B cell (primary cell): ENCODE measurements around the gene DOCK4. TPM values are rescaled to one million over a fixed set of nuclear protein-coding genes. Genes with fewer than 3 reads are reported as not detected.

Experiments
- ATAC-seq: fragments of 200-7000 bp; cut with Tn5 transposase; one replicate; pipeline ENCODE4 v1.10.0; 2021; ENCODE audit warnings: low read depth, mild to moderate bottlenecking, moderate number of reproducible peaks, moderate library complexity
- CTCF ChIA-PET: fragments of 350-600 bp; sonication (Branson Sonifier 250); formaldehyde crosslinking; loops from one replicate; lab custom pipeline; 2021; ENCODE audit warnings: antibody characterized with exemption, inconsistent platforms; lab: Charles Lee
- POLR2A ChIA-PET: fragments of 350-600 bp; sonication (Branson Sonifier 250); formaldehyde crosslinking; loops from one replicate; lab custom pipeline; 2021; ENCODE audit warnings: antibody characterized with exemption; lab: Charles Lee
- DNase-seq: peaks from one replicate; pipeline ENCODE4 v3.0.0; 2013
- H2AFZ ChIP-seq: 2 replicates; pipeline ENCODE4 v1.6.1; 2012; ENCODE audit warnings: mild to moderate bottlenecking, low read depth, low read length; ENCODE audit not compliant: insufficient read depth, poor library complexity, severe bottlenecking
- H3K27ac ChIP-seq, 2 donors: 1 replicate in 1 of 2; 2 replicates in 1 of 2; pipeline ENCODE4 v1.5.1; 2012 to 2013; ENCODE audit warnings: low read length in 2 of 2, mild to moderate bottlenecking in 2 of 2, moderate library complexity in 1 of 2
- H3K27me3 ChIP-seq, 4 experiments: fragments of 200-600 bp in 1 of 4; sonication (generic) in 1 of 4; replicated peaks in 1 of 4; 1 replicate in 2 of 4; 2 replicates in 2 of 4; pipeline versions ENCODE4 v1.6.1 to v1.7.0; 2013 to 2016; ENCODE audit warnings: low read length in 3 of 4, mild to moderate bottlenecking in 2 of 4, mixed read lengths in 1 of 4, moderate library complexity in 1 of 4; ENCODE audit not compliant: insufficient read depth in 4 of 4, control insufficient read depth in 3 of 4; ENCODE audit errors: control extremely low read depth in 1 of 4
- H3K36me3 ChIP-seq, 2 experiments: replicated peaks in 1 of 2; 1 replicate in 1 of 2; 2 replicates in 1 of 2; pipeline versions ENCODE4 v1.6.1 to v1.7.1; 2013; ENCODE audit warnings: low read length in 1 of 2; ENCODE audit not compliant: insufficient read depth in 2 of 2, control insufficient read depth in 1 of 2; ENCODE audit errors: control extremely low read depth in 1 of 2, extremely low read depth in 1 of 2
- H3K4me1 ChIP-seq, 2 donors: fragments of 200-600 bp in 1 of 2; sonication (generic) in 1 of 2; 1 replicate in 1 of 2; 2 replicates in 1 of 2; pipeline versions ENCODE4 v1.5.1 to v1.6.1; 2013 to 2017; ENCODE audit warnings: low read length in 2 of 2; ENCODE audit not compliant: control insufficient read depth in 2 of 2, insufficient read depth in 2 of 2
- H3K4me2 ChIP-seq: replicated peaks from 2 replicates; pipeline ENCODE3; 2012; ENCODE audit warnings: mild to moderate bottlenecking, low read depth, low read length; ENCODE audit not compliant: poor library complexity, severe bottlenecking
- H3K4me3 ChIP-seq, 5 experiments: fragments of 200-600 bp in 1 of 5; sonication (generic) in 1 of 5; 1 replicate in 3 of 5; 2 replicates in 2 of 5; pipeline versions ENCODE4 v1.5.1 to v1.7.0; 2011 to 2016; ENCODE audit warnings: low read length in 4 of 5, mild to moderate bottlenecking in 4 of 5, low read depth in 2 of 5, control low read depth in 1 of 5, moderate library complexity in 1 of 5; ENCODE audit not compliant: insufficient read depth in 1 of 5; ENCODE audit errors: control extremely low read depth in 1 of 5, extremely low read depth in 1 of 5
- H3K79me2 ChIP-seq: fragments of 200-600 bp; sonication (generic); one replicate; pipeline ENCODE4 v1.6.0; 2016; ENCODE audit warnings: low read length; ENCODE audit not compliant: control insufficient read depth, insufficient read depth
- H3K9ac ChIP-seq: fragments of 200-600 bp; sonication (generic); 2 replicates; pipeline ENCODE4 v1.6.1; 2017; ENCODE audit warnings: mild to moderate bottlenecking, low read length, moderate library complexity
- H3K9me3 ChIP-seq, 3 donors: one replicate each; pipeline versions ENCODE4 v1.6.1 to v1.7.1; 2013; ENCODE audit warnings: low read length in 2 of 3; ENCODE audit not compliant: control insufficient read depth in 2 of 3, insufficient read depth in 1 of 3; ENCODE audit errors: control extremely low read depth in 1 of 3
- H4K20me1 ChIP-seq: 2 replicates; pipeline ENCODE4 v1.6.0; 2012; ENCODE audit warnings: mild to moderate bottlenecking, low read length; ENCODE audit not compliant: insufficient read depth, control insufficient read depth, poor library complexity, severe bottlenecking
- H3K27ac Mint-ChIP-seq: one replicate; pipeline ENCODE4 v1.8.0; 2021; ENCODE audit warnings: mixed read lengths
- H3K27me3 Mint-ChIP-seq: one replicate; pipeline ENCODE4 v1.8.0; 2021; ENCODE audit warnings: mixed read lengths
- H3K4me1 Mint-ChIP-seq: one replicate; pipeline ENCODE4 v1.8.0; 2021; ENCODE audit warnings: mixed read lengths
- H3K4me3 Mint-ChIP-seq: one replicate; pipeline ENCODE4 v1.8.0; 2021; ENCODE audit warnings: mixed read lengths
- H3K9me3 Mint-ChIP-seq: one replicate; pipeline ENCODE4 v1.8.0; 2022; ENCODE audit warnings: mixed read lengths; ENCODE audit not compliant: insufficient read depth
- EZH2 ChIP-seq: IDR thresholded peaks from 2 replicates; pipeline ENCODE4 v1.6.1; 2012; ENCODE audit warnings: borderline replicate concordance, low read depth, mild to moderate bottlenecking, moderate library complexity, low read length; ENCODE audit not compliant: insufficient read depth, poor library complexity, severe bottlenecking
- WGBS: methylation state at CpG from one replicate; pipeline ENCODE4 v1.1.5; 2013; ENCODE audit warnings: missing lambda C conversion rate; ENCODE audit not compliant: insufficient coverage; 5-methylcytosine and 5-hydroxymethylcytosine counted together
- intact Hi-C: fragments of 100-400 bp; cut with micrococcal nuclease; formaldehyde crosslinking; loops from one replicate; pipeline ENCODE4 v1.10.0; 2022
- polyA plus RNA-seq: library from polyadenylated mRNA; depleted of rRNA; stranded (reverse); fragments of >200 nt; gene quantifications from 2 replicates; pipeline ENCODE4 v1.2.3, GENCODE V29; 2012
- total RNA-seq, 2 donors: library from RNA; stranded (reverse); fragments of 120-200 nt in 1 of 2; gene quantifications; 1 replicate in 1 of 2; 2 replicates in 1 of 2; pipeline versions ENCODE4 v1.2.3 to v1.2.4, GENCODE V29; 2013 to 2022
- TF ChIP-seq, protein P1 (sequence below): fragments of 200-600 bp; IDR thresholded peaks from one replicate; pipeline ENCODE4 v1.8.0; 2022; ENCODE audit warnings: antibody characterized with exemption, mild to moderate bottlenecking

Gene DOCK4
- total and polyA plus RNA-seq, 2 donors (not counting 1 experiment from before 2014, with no cell fraction given): 0.03 to 4.1 TPM

DNA sequence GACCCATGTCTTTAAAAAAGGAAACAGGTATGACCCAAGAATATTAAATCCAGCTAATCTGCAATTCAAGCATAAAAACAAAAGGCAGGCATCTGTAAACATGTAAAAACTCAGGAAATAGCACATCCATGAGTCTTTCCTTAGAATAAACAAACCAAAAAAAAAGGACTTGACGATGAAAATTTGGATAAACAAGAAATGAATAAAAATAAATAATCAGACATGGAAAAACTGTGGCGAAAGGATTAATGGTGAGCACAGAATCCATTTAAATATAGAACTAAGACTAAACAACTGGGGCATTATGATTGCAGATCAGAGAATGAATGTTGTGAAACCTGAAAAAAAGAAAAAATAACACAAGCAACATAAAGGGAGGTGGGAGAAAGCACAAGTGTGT, 170.1 kb downstream of the DOCK4 start:
- DNase-seq (no peak), ATAC-seq (no peak)
- Histone ChIP-seq H3K4me1 (no peaks in the 10 kb centered on the region), H3K4me2 (no peak overlapping the region), H3K9me3 (no peaks in the 10 kb centered on the region), H3K4me3 (no peak overlapping the region), H3K79me2 (no peaks in the 10 kb centered on the region), H3K9ac (no peak overlapping the region), H3K36me3 (no peaks in the 10 kb centered on the region), H3K27ac (no peak overlapping the region), H4K20me1 (no peaks in the 10 kb centered on the region), H3K27me3 (no peaks in the 10 kb centered on the region), H2AFZ (no peak overlapping the region)
- Mint-ChIP-seq H3K9me3 (no peaks in the 10 kb centered on the region), H3K27me3 (peaks cover 4% of the 10 kb centered on the region), H3K4me1 (no peaks in the 10 kb centered on the region), H3K27ac (no peak overlapping the region), H3K4me3 (no peak overlapping the region)
- CTCF ChIA-PET: interaction anchor here (0.9 kb wide), 1 partner anchor 117 kb away, joined by 3 read pairs; no protein-coding TSS in a partner anchor
- intact Hi-C loops: no loop called here
- TF ChIP-seq, protein P1, sequence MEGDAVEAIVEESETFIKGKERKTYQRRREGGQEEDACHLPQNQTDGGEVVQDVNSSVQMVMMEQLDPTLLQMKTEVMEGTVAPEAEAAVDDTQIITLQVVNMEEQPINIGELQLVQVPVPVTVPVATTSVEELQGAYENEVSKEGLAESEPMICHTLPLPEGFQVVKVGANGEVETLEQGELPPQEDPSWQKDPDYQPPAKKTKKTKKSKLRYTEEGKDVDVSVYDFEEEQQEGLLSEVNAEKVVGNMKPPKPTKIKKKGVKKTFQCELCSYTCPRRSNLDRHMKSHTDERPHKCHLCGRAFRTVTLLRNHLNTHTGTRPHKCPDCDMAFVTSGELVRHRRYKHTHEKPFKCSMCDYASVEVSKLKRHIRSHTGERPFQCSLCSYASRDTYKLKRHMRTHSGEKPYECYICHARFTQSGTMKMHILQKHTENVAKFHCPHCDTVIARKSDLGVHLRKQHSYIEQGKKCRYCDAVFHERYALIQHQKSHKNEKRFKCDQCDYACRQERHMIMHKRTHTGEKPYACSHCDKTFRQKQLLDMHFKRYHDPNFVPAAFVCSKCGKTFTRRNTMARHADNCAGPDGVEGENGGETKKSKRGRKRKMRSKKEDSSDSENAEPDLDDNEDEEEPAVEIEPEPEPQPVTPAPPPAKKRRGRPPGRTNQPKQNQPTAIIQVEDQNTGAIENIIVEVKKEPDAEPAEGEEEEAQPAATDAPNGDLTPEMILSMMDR: no peak
- no peak for TF ChIP-seq EZH2
- WGBS: no CpG with 5 or more reads among the region's 2 CpGs
- POLR2A ChIA-PET: no interaction called here

DNA sequence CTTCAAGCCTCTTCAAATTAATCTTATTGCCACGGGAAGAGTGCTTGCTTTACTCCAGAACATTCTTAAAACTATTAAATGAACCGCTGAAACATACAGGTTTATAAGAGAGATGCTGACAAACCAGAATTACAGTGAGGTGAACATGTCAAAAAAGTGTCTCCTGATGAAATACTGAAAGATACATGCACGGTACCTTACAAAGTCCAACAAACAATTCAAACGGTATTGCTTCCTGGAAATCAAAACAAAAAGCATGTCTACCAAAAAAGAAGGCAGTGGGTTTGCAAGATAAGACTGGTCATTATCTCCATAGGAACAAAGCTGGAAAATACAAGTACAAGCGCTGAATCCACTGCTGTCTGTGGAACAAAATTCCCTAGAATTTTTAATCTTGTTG, 174.5 kb downstream of the DOCK4 start:
- POLR2A ChIA-PET: no interaction called here
- Histone ChIP-seq H3K27me3 (no peaks in the 10 kb centered on the region), H3K4me3 (no peak overlapping the region), H3K79me2 (no peaks in the 10 kb centered on the region), H3K9ac (no peak overlapping the region), H3K4me1 (no peaks in the 10 kb centered on the region), H4K20me1 (no peaks in the 10 kb centered on the region), H3K9me3 (no peaks in the 10 kb centered on the region), H3K36me3 (no peaks in the 10 kb centered on the region), H3K27ac (no peak overlapping the region), H3K4me2 (no peak overlapping the region), H2AFZ (no peak overlapping the region)
- CTCF ChIA-PET: no interaction called here
- TF ChIP-seq, protein P1: no peak
- no peak for TF ChIP-seq EZH2
- ATAC-seq (no peak), DNase-seq (no peak)
- Mint-ChIP-seq H3K27ac (no peak overlapping the region), H3K9me3 (no peaks in the 10 kb centered on the region), H3K4me3 (no peak overlapping the region), H3K4me1 (no peaks in the 10 kb centered on the region), H3K27me3 (peaks cover 5% of the 10 kb centered on the region)
- whole genome bisulfite sequencing: 67% methylated on average over 2 of the region's 5 CpGs
- intact Hi-C loops: no loop called here
